GM23338 (cell line): ENCODE results near the gene ANKRD36B. TPM values are rescaled to one million over a fixed set of nuclear protein-coding genes. Genes with fewer than 3 reads are reported as not detected.
"Not testable (repeated sequence)": the region's sequence is repeated elsewhere in the genome, so short reads cannot be mapped to it uniquely, and the experiment has no call there.

Experiments
- ATAC-seq: fragments of 200-7000 bp; cut with Tn5 transposase; 3 replicates; pipeline ENCODE4 v1.9.1; 2020
- DNase-seq: peaks from one replicate; pipeline ENCODE4 v3.0.0-alpha.2; 2015; ENCODE audit warnings: low spot score
- H2AFZ ChIP-seq: fragments of 200-600 bp; sonication (generic); 2 replicates; pipeline ENCODE4 v1.8.0; 2016; ENCODE audit warnings: antibody characterized with exemption, mild to moderate bottlenecking, moderate library complexity
- H3F3A ChIP-seq: fragments of 200-600 bp; sonication (generic); replicated peaks from 2 replicates; pipeline ENCODE4 v1.8.0; 2017; ENCODE audit warnings: antibody characterized with exemption, mixed run types, low read depth
- H3K27ac ChIP-seq: fragments of 200-600 bp; sonication (generic); 2 replicates; pipeline ENCODE4 v1.6.1; 2016; ENCODE audit warnings: low read depth
- H3K27me3 ChIP-seq: fragments of 200-600 bp; sonication (generic); 2 replicates; pipeline ENCODE4 v1.8.0; 2016; ENCODE audit warnings: mild to moderate bottlenecking, mixed run types, moderate library complexity; ENCODE audit not compliant: insufficient read depth
- H3K36me3 ChIP-seq: fragments of 200-600 bp; sonication (generic); 2 replicates; pipeline ENCODE4 v1.8.0; 2016; ENCODE audit warnings: mild to moderate bottlenecking; ENCODE audit not compliant: insufficient read depth
- H3K4me1 ChIP-seq: fragments of 200-600 bp; sonication (generic); 2 replicates; pipeline ENCODE4 v1.8.0; 2016; ENCODE audit warnings: mild to moderate bottlenecking, moderate library complexity; ENCODE audit not compliant: insufficient read depth
- H3K4me2 ChIP-seq: fragments of 200-600 bp; sonication (generic); 2 replicates; pipeline ENCODE4 v1.7.1; 2017; ENCODE audit warnings: mixed run types
- H3K4me3 ChIP-seq: fragments of 200-600 bp; sonication (generic); 2 replicates; pipeline ENCODE4 v1.6.1; 2016; ENCODE audit warnings: mixed run types
- H3K79me2 ChIP-seq: fragments of 200-600 bp; sonication (generic); replicated peaks from 2 replicates; pipeline ENCODE4 v1.8.0; 2017; ENCODE audit warnings: mild to moderate bottlenecking; ENCODE audit not compliant: insufficient read depth
- H3K9me2 ChIP-seq: fragments of 200-600 bp; sonication (generic); 2 replicates; pipeline ENCODE4 v1.8.0; 2017; ENCODE audit not compliant: insufficient read depth
- H4K20me1 ChIP-seq: fragments of 200-600 bp; sonication (generic); replicated peaks from 2 replicates; pipeline ENCODE4 v1.8.0; 2017; ENCODE audit warnings: mild to moderate bottlenecking; ENCODE audit not compliant: insufficient read depth
- H3K27ac Mint-ChIP-seq: 2 replicates; pipeline ENCODE4 v1.8.0; 2020; ENCODE audit warnings: inconsistent platforms, mild to moderate bottlenecking, moderate library complexity, mixed read lengths
- H3K27me3 Mint-ChIP-seq: 3 replicates; pipeline ENCODE4 v1.8.0; 2022; ENCODE audit warnings: low read depth, mild to moderate bottlenecking, moderate library complexity, mixed read lengths, inconsistent platforms; ENCODE audit not compliant: insufficient read depth, poor library complexity
- H3K36me3 Mint-ChIP-seq: 3 replicates; pipeline ENCODE4 v1.8.0; 2021; ENCODE audit warnings: low read depth, mild to moderate bottlenecking, inconsistent platforms, moderate library complexity, mixed read lengths
- H3K4me1 Mint-ChIP-seq: 3 replicates; pipeline ENCODE4 v1.8.0; 2020; ENCODE audit warnings: mild to moderate bottlenecking, inconsistent platforms, mixed read lengths
- H3K4me3 Mint-ChIP-seq: 3 replicates; pipeline ENCODE4 v1.8.0; 2021; ENCODE audit warnings: moderate library complexity, mild to moderate bottlenecking, inconsistent platforms, mixed read lengths
- H3K9me3 Mint-ChIP-seq: 3 replicates; pipeline ENCODE4 v1.8.0; 2020; ENCODE audit warnings: moderate library complexity, mild to moderate bottlenecking, inconsistent platforms, mixed read lengths
- EZH2phosphoT487 ChIP-seq: fragments of 200-600 bp; sonication (generic); IDR thresholded peaks from one replicate; pipeline ENCODE4 v1.8.1; 2018; ENCODE audit warnings: antibody characterized with exemption; ENCODE audit not compliant: unreplicated experiment
- POLR2AphosphoS5 ChIP-seq: IDR thresholded peaks from 2 replicates; pipeline ENCODE4 v1.6.1; 2016; ENCODE audit warnings: antibody characterized with exemption, low read depth
- polyA plus RNA-seq: library from polyadenylated mRNA; unstranded; fragments of >200 nt; fragmentation: Nextera tagmentation; extraction: Ambion mirVana; gene quantifications from 2 replicates; pipeline ENCODE4 v1.2.1, GENCODE V29; 2016
- total RNA-seq: library from RNA; depleted of rRNA; stranded (reverse); fragments of >200 nt; shearing (Covaris generic); gene quantifications from 2 replicates; pipeline ENCODE4 v1.2.3, GENCODE V29; 2014

The ANKRD36B gene
- total and polyA plus RNA-seq, 2 experiments from 2014 or later, result 14.5 to 15.7 TPM

DNA sequence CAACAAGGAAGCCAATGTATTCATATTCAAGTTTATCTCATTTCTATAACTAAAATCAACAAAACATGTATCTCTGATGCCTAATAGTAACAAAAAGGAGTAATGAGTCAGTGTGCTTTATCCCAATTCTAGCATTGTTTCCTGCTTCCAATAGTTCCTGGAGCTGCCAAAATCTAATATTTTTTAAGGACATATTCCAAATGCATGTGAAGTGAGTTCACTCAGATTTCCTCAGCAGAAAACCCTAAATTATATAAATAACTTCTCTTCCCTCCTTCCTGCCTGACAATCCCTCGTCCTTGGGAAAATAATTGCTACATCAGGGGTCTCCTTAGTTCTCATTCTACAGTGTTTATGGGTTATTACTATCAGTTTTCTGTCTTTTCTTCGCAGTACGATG lies 37.3 kb downstream of the ANKRD36B start:
- DNase-seq, H3K4me1 Mint-ChIP-seq, H3K9me3 Mint-ChIP-seq, H3F3A ChIP-seq, H3K36me3 ChIP-seq, H3K27me3 Mint-ChIP-seq, H3K79me2 ChIP-seq, H3K4me3 Mint-ChIP-seq, H3K36me3 Mint-ChIP-seq, H3K4me2 ChIP-seq, H3K27ac Mint-ChIP-seq, H3K9me2 ChIP-seq, ATAC-seq, H2AFZ ChIP-seq, H3K27me3 ChIP-seq, H3K27ac ChIP-seq, H3K4me3 ChIP-seq, H3K4me1 ChIP-seq, H4K20me1 ChIP-seq: not testable (repeated sequence)

GRCh38 chr2:97550498-97550897 lies 39.2 kb downstream of the ANKRD36B start:
- H3K27ac Mint-ChIP-seq, H3K27me3 ChIP-seq, H3K9me2 ChIP-seq, H2AFZ ChIP-seq, H3K4me1 Mint-ChIP-seq, H3F3A ChIP-seq, H3K4me2 ChIP-seq, H3K27ac ChIP-seq, DNase-seq, H3K4me1 ChIP-seq, H3K27me3 Mint-ChIP-seq, H3K36me3 ChIP-seq, H4K20me1 ChIP-seq, H3K9me3 Mint-ChIP-seq, H3K4me3 ChIP-seq, H3K36me3 Mint-ChIP-seq, H3K4me3 Mint-ChIP-seq, ATAC-seq, H3K79me2 ChIP-seq: not testable (repeated sequence)

GRCh38 chr2:97549058-97549457 lies 40.6 kb downstream of the ANKRD36B start:
- H3K9me3 Mint-ChIP-seq, H3K36me3 Mint-ChIP-seq, H3K79me2 ChIP-seq, ATAC-seq, H3K4me3 ChIP-seq, H3K9me2 ChIP-seq, H3K4me3 Mint-ChIP-seq, H3K27ac Mint-ChIP-seq, H3K27me3 ChIP-seq, H3K27ac ChIP-seq, H3K4me2 ChIP-seq, H3K36me3 ChIP-seq, H3K4me1 Mint-ChIP-seq, H4K20me1 ChIP-seq, H3F3A ChIP-seq, H2AFZ ChIP-seq, H3K27me3 Mint-ChIP-seq, H3K4me1 ChIP-seq, DNase-seq: not testable (repeated sequence)

GRCh38 chr2:97548536-97548935 lies 41.1 kb downstream of the ANKRD36B start:
- not testable (repeated sequence) for H3F3A ChIP-seq, H3K9me2 ChIP-seq, H3K27ac ChIP-seq, H3K9me3 Mint-ChIP-seq, H3K4me3 Mint-ChIP-seq, ATAC-seq, H3K36me3 Mint-ChIP-seq, H4K20me1 ChIP-seq, H3K27me3 Mint-ChIP-seq, H3K79me2 ChIP-seq, H3K4me1 Mint-ChIP-seq, H3K27me3 ChIP-seq, H3K4me1 ChIP-seq, H3K4me2 ChIP-seq, H3K36me3 ChIP-seq, H3K27ac Mint-ChIP-seq, H3K4me3 ChIP-seq, DNase-seq, H2AFZ ChIP-seq

DNA sequence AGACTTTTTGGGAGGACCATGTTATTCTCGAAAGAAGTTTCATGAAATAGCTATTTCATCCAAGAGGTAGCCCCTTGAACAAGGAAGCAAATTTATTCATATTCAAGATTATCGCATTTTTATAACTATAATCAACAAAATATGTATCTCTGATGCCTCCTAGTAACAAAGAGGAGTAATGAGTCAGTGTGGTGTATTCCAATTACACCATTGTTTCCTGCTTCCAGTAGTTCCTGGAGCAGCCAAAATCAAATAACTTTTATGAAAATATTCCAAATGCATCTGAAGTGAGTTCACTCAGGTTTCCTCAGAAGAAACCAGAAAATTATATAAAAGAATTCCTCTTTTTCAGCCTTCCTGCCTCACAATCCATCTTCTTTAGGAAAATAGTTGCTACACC lies 43.0 kb downstream of the ANKRD36B start:
- no peak overlapping the region for H3K27ac ChIP-seq
- H3K36me3 Mint-ChIP-seq, result peaks cover 4% of the 10 kb centered on the region; the same call in 1 of the 3 replicates
- H3K4me2 ChIP-seq, result no peak overlapping the region
- H3K79me2 ChIP-seq, result no peaks in the 10 kb centered on the region
- no peak overlapping the region for H3K4me3 Mint-ChIP-seq
- no peak overlapping the region for H3K27ac Mint-ChIP-seq
- H3F3A ChIP-seq, result no peaks in the 10 kb centered on the region
- H3K9me3 Mint-ChIP-seq, result no peaks in the 10 kb centered on the region
- H3K9me2 ChIP-seq, result no peaks in the 10 kb centered on the region
- DNase-seq, result no peak
- no peaks in the 10 kb centered on the region for H3K36me3 ChIP-seq
- H3K27me3 Mint-ChIP-seq, result no peaks in the 10 kb centered on the region
- no peak overlapping the region for H2AFZ ChIP-seq
- peaks cover 6% of the 10 kb centered on the region; the same call in 1 of the 2 replicates for H4K20me1 ChIP-seq
- no peak overlapping the region for H3K4me3 ChIP-seq
- H3K27me3 ChIP-seq, result no peaks in the 10 kb centered on the region
- H3K4me1 Mint-ChIP-seq, result peaks cover 6% of the 10 kb centered on the region
- no peaks in the 10 kb centered on the region for H3K4me1 ChIP-seq
- ATAC-seq, result no peak
- no peak for TF ChIP-seq POLR2AphosphoS5
- no peak for TF ChIP-seq EZH2phosphoT487
